Measurements from ENCODE around the gene TTLL7. TPM values are rescaled to one million over a fixed set of nuclear protein-coding genes. Genes with fewer than 3 reads are reported as not detected.

The TTLL7 gene
- polyA plus RNA-seq, 2 of the 4 experiments (the other 2 are of a cell fraction) = 1.6 to 5.7 TPM

GRCh38 chr1:83860490-83861221 is 138.3 kb downstream of the TTLL7 start (continued):
- TF ChIP-seq, protein P1, sequence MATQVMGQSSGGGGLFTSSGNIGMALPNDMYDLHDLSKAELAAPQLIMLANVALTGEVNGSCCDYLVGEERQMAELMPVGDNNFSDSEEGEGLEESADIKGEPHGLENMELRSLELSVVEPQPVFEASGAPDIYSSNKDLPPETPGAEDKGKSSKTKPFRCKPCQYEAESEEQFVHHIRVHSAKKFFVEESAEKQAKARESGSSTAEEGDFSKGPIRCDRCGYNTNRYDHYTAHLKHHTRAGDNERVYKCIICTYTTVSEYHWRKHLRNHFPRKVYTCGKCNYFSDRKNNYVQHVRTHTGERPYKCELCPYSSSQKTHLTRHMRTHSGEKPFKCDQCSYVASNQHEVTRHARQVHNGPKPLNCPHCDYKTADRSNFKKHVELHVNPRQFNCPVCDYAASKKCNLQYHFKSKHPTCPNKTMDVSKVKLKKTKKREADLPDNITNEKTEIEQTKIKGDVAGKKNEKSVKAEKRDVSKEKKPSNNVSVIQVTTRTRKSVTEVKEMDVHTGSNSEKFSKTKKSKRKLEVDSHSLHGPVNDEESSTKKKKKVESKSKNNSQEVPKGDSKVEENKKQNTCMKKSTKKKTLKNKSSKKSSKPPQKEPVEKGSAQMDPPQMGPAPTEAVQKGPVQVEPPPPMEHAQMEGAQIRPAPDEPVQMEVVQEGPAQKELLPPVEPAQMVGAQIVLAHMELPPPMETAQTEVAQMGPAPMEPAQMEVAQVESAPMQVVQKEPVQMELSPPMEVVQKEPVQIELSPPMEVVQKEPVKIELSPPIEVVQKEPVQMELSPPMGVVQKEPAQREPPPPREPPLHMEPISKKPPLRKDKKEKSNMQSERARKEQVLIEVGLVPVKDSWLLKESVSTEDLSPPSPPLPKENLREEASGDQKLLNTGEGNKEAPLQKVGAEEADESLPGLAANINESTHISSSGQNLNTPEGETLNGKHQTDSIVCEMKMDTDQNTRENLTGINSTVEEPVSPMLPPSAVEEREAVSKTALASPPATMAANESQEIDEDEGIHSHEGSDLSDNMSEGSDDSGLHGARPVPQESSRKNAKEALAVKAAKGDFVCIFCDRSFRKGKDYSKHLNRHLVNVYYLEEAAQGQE (IDR thresholded peaks at IDR 0.05) = no peak
- TF ChIP-seq POLR2A (IDR thresholded peaks at IDR 0.05; ENCODE audit: low read length) (no peak), MAZ (IDR thresholded peaks at IDR 0.05; ENCODE audit: borderline replicate concordance, low read depth, low read length) (no peak), HDAC2 (IDR thresholded peaks at IDR 0.05) (no peak), ESRRA (IDR thresholded peaks at IDR 0.05; ENCODE audit: borderline replicate concordance, low read length) (no peak), TFCP2L1 (CRISPR knock-in tag; IDR thresholded peaks at IDR 0.05) (no peak), HOXB5 (CRISPR knock-in tag; IDR thresholded peaks at IDR 0.05) (no peak)
- TF ChIP-seq, protein P2, sequence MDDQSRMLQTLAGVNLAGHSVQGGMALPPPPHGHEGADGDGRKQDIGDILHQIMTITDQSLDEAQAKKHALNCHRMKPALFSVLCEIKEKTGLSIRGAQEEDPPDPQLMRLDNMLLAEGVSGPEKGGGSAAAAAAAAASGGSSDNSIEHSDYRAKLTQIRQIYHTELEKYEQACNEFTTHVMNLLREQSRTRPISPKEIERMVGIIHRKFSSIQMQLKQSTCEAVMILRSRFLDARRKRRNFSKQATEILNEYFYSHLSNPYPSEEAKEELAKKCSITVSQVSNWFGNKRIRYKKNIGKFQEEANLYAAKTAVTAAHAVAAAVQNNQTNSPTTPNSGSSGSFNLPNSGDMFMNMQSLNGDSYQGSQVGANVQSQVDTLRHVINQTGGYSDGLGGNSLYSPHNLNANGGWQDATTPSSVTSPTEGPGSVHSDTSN (IDR thresholded peaks at IDR 0.05) = no peak

DNA sequence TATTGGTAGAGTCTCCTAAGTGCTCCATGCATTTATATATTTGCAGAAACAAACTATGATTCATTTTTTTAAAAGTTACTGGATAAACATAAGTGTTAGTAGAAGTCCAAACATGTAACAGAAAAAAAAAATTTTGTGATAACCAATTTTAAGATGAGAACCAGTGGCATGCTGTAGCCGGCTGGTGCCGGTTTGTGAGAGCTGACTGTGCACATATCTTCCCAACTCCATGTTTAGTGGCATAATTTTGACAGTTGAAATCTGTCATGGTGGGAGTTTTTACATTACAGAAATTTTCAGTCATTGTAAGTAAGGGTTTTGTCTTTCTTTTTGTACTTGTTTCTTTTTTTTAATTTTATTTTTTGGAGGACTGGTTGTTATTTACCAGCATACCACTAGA is 141.2 kb downstream of the TTLL7 start:
- Histone ChIP-seq H3K27ac (no peak overlapping the region), H3K4me2 (no peak overlapping the region), H3K9me3 (no peaks in the 10 kb centered on the region), H3K4me1 (no peaks in the 10 kb centered on the region), H3K4me3 (no peak overlapping the region)
- 92% methylated on average over 2 of the region's 2 CpGs for WGBS (ENCODE audit: missing lambda C conversion rate)
- no peak for FAIRE-seq
- no peak for TF ChIP-seq MAFK (IDR thresholded peaks at IDR 0.05; ENCODE audit: partially characterized antibody)
- no peak for TF ChIP-seq ZC3H11A (IDR thresholded peaks at IDR 0.05)
- TF ChIP-seq, protein P3, sequence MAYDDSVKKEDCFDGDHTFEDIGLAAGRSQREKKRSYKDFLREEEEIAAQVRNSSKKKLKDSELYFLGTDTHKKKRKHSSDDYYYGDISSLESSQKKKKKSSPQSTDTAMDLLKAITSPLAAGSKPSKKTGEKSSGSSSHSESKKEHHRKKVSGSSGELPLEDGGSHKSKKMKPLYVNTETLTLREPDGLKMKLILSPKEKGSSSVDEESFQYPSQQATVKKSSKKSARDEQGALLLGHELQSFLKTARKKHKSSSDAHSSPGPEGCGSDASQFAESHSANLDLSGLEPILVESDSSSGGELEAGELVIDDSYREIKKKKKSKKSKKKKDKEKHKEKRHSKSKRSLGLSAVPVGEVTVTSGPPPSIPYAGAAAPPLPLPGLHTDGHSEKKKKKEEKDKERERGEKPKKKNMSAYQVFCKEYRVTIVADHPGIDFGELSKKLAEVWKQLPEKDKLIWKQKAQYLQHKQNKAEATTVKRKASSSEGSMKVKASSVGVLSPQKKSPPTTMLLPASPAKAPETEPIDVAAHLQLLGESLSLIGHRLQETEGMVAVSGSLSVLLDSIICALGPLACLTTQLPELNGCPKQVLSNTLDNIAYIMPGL (CRISPR knock-in tag; IDR thresholded peaks at IDR 0.05; ENCODE audit: borderline replicate concordance) = no peak
- no peak for TF ChIP-seq ESRRA (IDR thresholded peaks at IDR 0.05; ENCODE audit: borderline replicate concordance, low read length)
- TF ChIP-seq HOXB13 (CRISPR knock-in tag; IDR thresholded peaks at IDR 0.05; ENCODE audit: low read depth) = no peak
- no peak for TF ChIP-seq SMC3 (IDR thresholded peaks at IDR 0.05)
- TF ChIP-seq MAZ (IDR thresholded peaks at IDR 0.05; ENCODE audit: borderline replicate concordance, low read depth, low read length) = no peak
- TF ChIP-seq HEYL (CRISPR knock-in tag; IDR thresholded peaks at IDR 0.05) = no peak
- TF ChIP-seq, protein P1 (IDR thresholded peaks at IDR 0.05) = no peak
- TF ChIP-seq RAD21 (conservative IDR thresholded peaks at IDR 0.05 in 1 of 2, IDR thresholded peaks at IDR 0.05 in 1 of 2) = no peak
- TF ChIP-seq CHD4 (IDR thresholded peaks at IDR 0.05; ENCODE audit: borderline replicate concordance) = no peak
- TF ChIP-seq KDM5A (IDR thresholded peaks at IDR 0.05) = no peak
- no peak for TF ChIP-seq ZSCAN20 (CRISPR knock-in tag; IDR thresholded peaks at IDR 0.05)
- no peak for TF ChIP-seq CHD2 (IDR thresholded peaks at IDR 0.05; ENCODE audit: low read length, partially characterized antibody)
- TF ChIP-seq E2F6 (IDR thresholded peaks at IDR 0.05; ENCODE audit: borderline replicate concordance, low read depth) = no peak
- TF ChIP-seq HDAC2 (IDR thresholded peaks at IDR 0.05) = no peak
- CTCF ChIA-PET = no interaction called here
- DNase-seq (ENCODE audit: low read depth in 1 of 2, low spot score in 1 of 2) = no peak
- no peak for ATAC-seq
- POLR2A ChIA-PET = no interaction called here
